ENCODE results near the gene CIAO2A.

DNA sequence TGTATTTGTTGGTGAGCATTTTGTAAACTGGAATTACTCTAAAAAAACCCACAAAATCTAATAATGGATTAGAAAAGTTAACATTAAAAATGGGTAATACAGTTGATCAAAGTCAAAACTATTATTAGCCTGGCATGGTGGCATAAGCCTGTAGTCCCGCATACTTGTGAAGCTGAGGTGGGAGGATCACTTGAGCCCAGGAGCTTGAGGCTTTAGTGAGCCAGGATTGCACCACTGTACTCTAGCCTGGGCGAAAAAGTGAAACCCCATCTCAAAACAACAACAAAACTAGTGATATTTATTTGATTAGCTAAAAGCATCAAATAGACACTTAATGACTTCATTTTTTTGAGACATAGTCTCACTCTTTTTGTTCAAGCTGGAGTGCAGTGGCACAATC lies 5.7 kb upstream of the CIAO2A start:
- TF ChIP-seq EZH2 (IDR thresholded peaks at IDR 0.05) (no peak), EZH2phosphoT487 (IDR thresholded peaks at IDR 0.05) (no peak)
- TF ChIP-seq, protein P1, sequence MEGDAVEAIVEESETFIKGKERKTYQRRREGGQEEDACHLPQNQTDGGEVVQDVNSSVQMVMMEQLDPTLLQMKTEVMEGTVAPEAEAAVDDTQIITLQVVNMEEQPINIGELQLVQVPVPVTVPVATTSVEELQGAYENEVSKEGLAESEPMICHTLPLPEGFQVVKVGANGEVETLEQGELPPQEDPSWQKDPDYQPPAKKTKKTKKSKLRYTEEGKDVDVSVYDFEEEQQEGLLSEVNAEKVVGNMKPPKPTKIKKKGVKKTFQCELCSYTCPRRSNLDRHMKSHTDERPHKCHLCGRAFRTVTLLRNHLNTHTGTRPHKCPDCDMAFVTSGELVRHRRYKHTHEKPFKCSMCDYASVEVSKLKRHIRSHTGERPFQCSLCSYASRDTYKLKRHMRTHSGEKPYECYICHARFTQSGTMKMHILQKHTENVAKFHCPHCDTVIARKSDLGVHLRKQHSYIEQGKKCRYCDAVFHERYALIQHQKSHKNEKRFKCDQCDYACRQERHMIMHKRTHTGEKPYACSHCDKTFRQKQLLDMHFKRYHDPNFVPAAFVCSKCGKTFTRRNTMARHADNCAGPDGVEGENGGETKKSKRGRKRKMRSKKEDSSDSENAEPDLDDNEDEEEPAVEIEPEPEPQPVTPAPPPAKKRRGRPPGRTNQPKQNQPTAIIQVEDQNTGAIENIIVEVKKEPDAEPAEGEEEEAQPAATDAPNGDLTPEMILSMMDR (IDR thresholded peaks at IDR 0.05), result no peak
